HG03571 (cell line): ENCODE measurements around the gene HIGD1C.
"Not testable (repeated sequence)": the region's sequence is repeated elsewhere in the genome, so short reads cannot be mapped to it uniquely, and the experiment has no call there.

Source experiments
- ATAC-seq: cut with Tn5 transposase; IDR thresholded peaks from one replicate; pipeline ENCODE4 v1.9.1; 2021; ENCODE audit not compliant: unreplicated experiment

Gene HIGD1C

GRCh38 chr12:51013441-51013840 lies 61.1 kb downstream of the HIGD1C start:
- ATAC-seq = no peak

GRCh38 chr12:51014467-51014866 lies 62.1 kb downstream of the HIGD1C start:
- ATAC-seq = not testable (repeated sequence)

- no peak for ATAC-seq
These were observed 65.1 kb downstream of the HIGD1C start for GRCh38 chr12:51017452-51017851.

GRCh38 chr12:51018956-51019355 lies 66.6 kb downstream of the HIGD1C start:
- no peak for ATAC-seq

- ATAC-seq = no peak
These were observed 67.6 kb downstream of the HIGD1C start for GRCh38 chr12:51019927-51020326.
